Measurements from ENCODE around the gene MAP2K7. TPM values are rescaled to one million over a fixed set of nuclear protein-coding genes. Genes with fewer than 3 reads are reported as not detected.
"Not testable (repeated sequence)": the region's sequence is repeated elsewhere in the genome, so short reads cannot be mapped to it uniquely, and the experiment has no call there.

Gene MAP2K7
- total RNA-seq, 1 donor from 2014 or later = 28.6 TPM

DNA sequence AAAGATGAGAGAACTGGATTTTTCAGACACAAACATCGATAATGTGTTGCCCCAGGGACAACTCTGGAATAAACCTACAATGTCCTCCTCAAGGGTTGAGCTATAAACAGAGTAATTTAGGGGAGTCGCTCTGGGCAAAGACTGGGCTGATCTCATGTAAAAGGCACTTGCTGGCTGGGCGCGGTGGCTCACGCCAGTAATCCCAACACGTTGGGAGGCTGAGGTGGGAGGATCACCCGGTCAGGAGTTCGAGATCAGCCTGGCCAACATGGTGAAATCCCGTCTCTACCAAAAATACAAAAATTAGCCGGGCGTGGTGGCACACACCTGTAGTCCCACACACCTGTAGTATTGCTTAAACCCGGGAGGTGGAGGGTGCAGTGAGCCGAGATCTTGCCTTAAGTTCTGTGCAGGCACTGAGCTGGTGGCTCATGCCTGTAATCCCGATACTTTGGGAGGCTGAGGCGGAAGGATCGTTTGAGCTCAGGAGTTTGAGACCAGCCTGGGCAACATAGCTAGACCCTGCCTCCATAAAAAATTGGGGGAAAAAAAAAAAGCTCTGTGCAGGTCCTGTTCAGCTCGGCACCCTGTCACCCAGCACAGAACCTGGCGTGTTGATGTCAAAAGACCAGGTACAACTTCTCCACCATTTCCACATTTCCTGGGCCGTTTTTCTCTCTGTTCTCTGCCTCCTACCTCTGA lies 38.4 kb downstream of the MAP2K7 start:
- DNase-seq (ENCODE audit: low spot score) = no peak
- intact Hi-C loops (cut with DNase I) = loop anchor here (10.0 kb wide), 1 partner anchor 213 kb away; no protein-coding TSS in a partner anchor

DNA sequence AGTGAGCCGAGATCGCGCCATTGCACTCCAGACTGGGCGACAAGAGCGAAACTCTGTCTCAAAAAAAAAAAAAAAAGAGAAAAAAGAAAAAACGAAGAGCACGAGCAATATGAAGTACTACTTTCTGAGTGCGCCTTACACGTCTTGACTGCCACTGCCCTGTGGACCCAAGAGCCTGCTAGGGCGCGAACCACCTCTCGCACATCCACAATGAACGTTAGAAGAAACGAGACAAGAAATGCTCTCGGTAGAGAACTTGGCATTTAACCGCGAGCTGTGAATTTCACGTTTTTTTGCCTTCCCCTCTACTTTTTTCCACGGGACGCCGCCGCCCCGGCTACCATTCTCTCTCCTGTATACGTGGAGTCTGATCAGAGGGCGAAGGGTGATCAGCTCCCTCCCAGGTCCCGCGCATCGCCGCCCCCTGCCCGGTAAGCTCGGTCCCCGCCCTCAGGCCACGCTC lies 39.3 kb downstream of the MAP2K7 start:
- DNase-seq (ENCODE audit: low spot score) = no peak
- intact Hi-C loops (cut with DNase I) = loop anchor here (10.0 kb wide), 1 partner anchor 212 kb away; no protein-coding TSS in a partner anchor

DNA sequence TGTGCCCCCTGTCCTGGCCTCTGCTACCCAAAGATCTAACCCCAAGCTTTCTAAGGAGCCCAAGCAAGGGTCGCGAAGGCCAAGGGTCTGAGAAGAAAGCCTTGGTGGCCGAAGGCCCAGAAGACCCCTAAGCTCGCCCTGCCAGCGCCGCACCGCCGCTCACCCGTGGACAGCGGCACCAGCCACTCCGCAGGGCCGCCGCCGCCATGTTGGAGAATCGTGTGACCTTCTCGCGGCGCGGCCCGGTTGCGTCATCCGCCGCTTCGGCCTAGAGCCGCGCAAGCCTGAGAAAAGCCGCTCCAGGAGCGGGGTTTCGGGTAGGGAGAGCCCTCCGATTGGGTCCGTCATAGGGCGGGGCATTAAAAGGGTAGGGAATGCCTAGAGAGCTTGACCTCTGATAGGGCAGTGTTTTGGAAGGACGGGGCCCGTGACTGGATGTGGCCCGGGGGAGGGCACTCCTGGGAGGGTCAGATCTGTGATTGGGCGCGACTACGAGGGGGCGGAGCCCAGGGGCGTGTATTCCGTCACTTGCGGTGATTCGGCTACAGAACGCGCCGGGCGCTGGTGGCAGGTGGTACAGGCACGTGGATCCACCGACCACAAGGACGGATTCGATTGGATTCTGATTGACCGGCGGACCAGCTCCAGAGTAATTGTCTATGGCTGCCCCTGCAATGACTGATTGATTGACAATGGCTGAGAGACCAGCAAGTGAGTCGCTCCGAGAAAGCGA lies 39.9 kb downstream of the MAP2K7 start, which contains the start of gene TIMM44:
Gene TIMM44, minus strand, starts transcription at position 223 of the 733 bp plus-strand sequence. Its CDS starts 15 bp downstream, at position 208.
- DNase-seq (ENCODE audit: low spot score) = peak; percentile 100
- intact Hi-C loops (cut with DNase I) = loop anchor here (1.0 to 10.0 kb wide), 3 partner anchors 59 to 309 kb away; no protein-coding TSS in a partner anchor

DNA sequence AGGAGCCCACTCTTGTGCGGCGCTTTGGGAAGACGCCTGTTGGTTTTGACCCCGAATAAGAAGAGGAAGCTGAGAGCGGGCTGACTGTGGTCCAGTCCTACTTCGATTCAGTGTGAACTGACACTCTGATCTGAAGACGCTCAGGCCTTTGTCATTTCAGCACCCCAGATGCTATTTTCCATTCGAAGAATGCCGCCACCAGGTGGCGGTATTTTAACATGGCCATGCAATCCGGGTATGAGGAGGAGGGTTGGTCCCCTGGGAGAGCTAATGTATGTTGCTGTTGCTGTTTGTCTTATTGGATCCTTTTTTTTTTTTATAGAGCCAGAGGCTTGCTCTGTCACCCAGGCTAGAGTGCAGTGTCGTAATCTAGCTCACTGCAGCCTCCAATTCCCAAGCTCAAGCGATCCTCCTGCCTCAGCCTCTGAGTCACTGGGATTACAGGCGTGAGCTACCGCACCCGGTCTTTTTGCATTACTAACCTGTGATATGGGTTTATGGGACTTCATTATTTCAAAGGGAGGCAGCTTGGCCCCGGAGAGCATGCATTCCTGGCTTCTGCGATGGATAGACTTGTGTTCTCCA lies 40.6 kb downstream of the MAP2K7 start:
- intact Hi-C loops (cut with DNase I) = loop anchor here (1.0 to 10.0 kb wide), 3 partner anchors 58 to 309 kb away; no protein-coding TSS in a partner anchor
- DNase-seq (ENCODE audit: low spot score) = peak; percentile 87

DNA sequence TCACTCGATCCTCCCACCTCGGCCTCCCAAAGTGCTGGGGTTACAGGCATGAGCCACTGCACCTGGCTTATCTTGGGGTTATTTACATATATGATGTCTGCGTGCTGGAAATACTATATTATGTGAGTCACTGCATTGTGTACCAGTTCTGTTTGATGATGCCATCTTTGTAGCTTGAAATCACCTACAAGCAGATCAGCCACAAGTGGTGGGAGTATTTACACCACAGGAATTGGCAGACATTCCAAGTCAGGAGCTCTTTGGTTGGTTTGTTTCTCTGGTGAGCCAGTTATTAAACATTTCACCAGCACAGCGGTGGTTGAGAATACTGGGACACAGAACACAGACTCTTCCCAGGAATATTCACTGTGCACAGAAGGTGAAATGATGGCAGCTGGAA lies 44.3 kb downstream of the MAP2K7 start:
- intact Hi-C loops (cut with DNase I) = loop anchor here (10.0 kb wide), 1 partner anchor 207 kb away; no protein-coding TSS in a partner anchor
- no peak for DNase-seq (ENCODE audit: low spot score)

DNA sequence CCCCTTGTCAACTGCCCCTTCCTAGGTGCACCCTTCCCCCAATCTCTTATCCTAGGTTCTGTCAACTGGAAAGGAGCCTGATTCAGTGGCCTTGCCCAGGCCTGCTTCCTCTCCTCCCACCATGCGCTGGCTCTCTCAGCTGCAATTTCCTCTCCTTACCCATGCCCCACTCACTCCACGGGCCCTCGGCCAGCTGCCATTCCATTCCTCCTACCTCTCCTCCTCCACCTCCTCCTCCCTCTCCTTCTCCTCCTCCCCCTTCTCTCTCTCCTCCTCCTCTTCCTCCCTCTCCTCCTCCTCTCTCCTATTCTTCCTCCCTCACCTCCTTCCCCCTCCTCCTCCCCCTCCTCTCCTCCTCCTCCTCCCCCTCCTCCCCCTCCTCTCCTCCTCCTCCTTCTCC lies 49.4 kb downstream of the MAP2K7 start:
- no peak for DNase-seq (ENCODE audit: low spot score)
- intact Hi-C loops (cut with DNase I) = no loop called here

DNA sequence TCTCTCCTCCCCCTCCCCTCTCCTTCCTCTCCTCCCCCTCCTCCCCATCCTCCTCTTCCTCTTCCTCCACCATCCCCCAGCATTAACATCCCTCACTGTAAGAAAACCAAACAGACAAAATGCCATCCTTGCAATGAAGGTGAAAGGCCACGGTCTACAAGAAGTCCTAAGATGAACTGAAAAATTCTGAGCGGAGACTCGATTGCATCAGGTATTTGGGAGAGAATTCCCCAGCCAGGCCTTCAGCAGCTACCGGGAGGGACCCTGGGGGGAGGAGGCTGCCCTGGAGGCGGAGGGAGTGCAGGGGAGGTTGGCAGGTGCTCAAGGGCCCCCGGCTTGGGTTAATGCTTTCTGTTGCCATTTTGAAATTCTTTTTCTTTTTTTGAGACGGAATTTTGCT lies 49.9 kb downstream of the MAP2K7 start:
- DNase-seq (ENCODE audit: low spot score) = no peak
- intact Hi-C loops (cut with DNase I) = no loop called here

DNA sequence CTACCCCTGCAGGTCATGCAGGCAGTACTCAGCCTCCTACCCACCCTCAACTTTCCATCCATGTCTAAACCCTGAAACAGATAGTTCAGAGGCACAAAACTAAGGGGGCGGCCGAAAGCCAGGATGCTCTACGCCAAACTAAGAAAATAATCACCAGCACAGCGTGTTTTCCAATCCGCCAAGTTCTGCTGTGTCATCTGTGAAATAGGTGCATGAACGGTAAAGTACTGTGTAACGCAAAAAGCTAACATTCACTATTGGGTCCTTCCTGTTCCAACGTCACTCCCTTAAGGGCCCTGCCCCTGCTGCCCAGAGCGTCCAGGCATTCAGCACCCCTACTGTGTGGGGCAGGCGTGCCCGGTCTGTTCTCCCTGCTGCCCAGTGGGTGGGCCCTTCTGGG lies 52.0 kb downstream of the MAP2K7 start:
- DNase-seq (ENCODE audit: low spot score) = no peak
- intact Hi-C loops (cut with DNase I) = no loop called here

DNA sequence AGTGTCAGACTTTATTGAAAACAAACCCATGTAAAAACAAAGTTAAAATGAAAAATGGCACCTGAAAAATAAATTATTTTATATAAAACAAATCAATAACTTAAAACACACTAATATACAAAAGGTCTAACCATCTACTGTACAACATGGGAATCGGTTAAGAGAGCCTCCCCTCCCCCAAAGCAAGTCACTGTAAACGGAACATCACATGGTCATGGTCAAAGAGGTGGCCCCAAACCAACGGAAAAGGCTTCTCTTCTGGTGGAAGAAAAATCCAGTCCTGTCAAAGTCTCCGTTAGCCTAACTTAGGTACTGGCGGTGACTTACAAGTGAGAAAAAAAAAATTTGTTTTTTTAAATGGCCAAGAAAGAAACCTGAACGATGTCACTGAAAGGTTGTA lies 55.5 kb downstream of the MAP2K7 start:
- intact Hi-C loops (cut with DNase I) = no loop called here
- DNase-seq (ENCODE audit: low spot score) = no peak

DNA sequence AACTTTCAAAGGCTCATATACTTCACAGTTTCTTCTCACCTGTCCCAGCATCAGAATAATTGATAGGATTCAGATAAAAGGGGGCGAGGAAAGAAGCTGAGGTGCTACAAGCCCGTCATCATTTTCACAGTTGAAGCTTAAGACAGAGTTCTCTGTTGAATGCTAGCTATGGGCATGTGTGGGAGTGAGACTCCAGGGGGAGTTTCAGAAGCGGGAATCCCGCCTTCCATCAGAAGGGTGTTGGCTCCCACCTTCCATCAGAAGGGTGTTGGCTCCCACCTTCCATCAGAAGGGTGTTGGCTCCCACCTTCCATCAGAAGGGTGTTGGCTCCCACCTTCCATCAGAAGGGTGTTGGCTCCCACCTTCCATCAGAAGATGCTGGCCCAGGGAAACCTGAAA lies 57.4 kb downstream of the MAP2K7 start:
- intact Hi-C loops (cut with DNase I); DNase-seq (ENCODE audit: low spot score): not testable (repeated sequence)

DNA sequence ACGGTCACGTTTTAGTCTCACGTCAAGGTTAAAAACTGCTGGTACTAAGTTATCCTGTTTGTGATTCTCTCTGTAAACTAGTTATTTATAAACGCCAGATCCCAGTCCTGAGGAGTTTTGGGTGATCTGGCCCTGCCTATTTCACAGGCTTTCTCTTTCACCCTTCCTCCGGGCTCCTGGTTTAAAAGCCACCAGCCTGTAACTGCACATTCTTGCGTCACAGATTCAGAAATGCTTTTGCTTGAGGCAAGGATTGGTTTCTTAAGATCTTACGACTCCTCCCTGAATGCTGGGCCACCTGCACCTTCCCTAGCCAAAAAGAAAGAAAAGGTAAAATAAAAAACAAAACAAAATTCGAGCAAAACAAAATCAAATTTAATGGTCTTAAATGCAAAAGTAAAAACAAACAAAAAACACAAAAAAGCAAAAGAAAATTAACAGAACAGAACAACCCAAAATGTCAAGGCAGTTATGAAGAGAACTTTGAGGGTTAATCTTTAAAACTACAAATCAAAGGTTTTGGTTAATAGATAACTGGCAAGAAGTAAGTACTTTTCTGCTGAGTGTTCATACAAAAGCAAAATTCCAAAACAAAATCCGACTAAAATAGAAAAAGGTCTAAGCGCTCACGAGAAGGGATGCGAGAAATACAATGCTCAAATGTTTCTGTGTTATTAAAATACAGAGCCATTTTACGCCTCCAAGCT lies 58.4 kb downstream of the MAP2K7 start:
- DNase-seq (ENCODE audit: low spot score) = no peak
- intact Hi-C loops (cut with DNase I) = no loop called here

DNA sequence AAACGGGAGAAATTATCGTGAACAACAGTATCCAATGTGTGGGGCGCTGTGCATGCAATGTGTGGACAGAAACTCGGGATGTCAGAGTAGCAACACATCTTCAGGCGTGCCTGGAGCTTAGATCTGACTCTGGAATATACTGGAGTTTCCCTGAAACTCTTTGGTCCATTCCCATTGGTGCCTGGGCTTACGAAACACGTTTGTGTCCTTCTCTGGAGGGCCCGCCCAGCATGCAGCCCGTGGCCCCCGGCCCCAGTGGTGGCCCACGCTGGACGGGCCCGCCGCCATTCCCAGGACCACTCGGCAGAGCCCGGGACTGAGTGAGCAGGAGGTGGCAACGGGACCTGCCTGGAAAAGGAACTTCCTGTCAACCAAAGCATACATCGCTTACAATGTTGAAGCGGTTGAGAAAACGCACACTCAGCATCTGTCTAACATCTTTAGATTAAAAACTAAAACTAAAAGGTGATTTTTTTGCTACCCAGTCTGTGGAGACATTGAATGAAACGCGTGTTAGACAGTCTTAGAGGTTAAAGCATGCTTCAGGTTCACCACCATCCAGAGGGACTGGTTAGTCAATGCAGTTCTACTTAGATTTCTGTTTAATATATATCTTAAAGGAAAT lies 59.1 kb downstream of the MAP2K7 start:
- intact Hi-C loops (cut with DNase I) = no loop called here
- DNase-seq (ENCODE audit: low spot score) = no peak

DNA sequence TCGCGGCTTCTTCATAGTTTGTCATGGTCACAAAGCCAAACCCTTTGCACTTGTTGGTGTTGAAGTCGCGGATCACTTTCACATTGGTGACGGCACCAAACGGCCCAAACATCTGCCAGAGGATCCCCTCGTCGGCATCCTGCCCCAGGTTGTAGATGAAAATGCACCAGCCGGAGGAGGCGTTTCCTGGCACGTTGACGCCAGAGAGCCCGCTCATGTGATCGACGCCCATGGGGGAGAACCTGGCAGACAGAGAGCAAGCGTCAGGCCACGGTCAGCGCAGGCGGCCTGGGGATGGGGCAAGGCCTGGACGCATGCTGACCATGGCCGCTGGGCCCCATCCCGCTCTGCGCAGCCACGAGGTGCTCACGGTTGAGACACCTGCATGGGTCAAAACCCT lies 59.9 kb downstream of the MAP2K7 start:
- intact Hi-C loops (cut with DNase I) = no loop called here
- DNase-seq (ENCODE audit: low spot score) = no peak

Other genes starting within 250 kb of the MAP2K7 start
- 0.75 TPM for gene RETN, start 234.8 kb upstream of the MAP2K7 start, total RNA-seq
- 0.54 TPM for gene MCEMP1, start 226.8 kb upstream of the MAP2K7 start, total RNA-seq
- 77.0 TPM for gene TRAPPC5, start 223.0 kb upstream of the MAP2K7 start, total RNA-seq
- not detected for gene FCER2, start 201.7 kb upstream of the MAP2K7 start, total RNA-seq
- 0.92 TPM for gene CLEC4G, start 171.8 kb upstream of the MAP2K7 start, total RNA-seq
- 7.6 TPM for gene CD209, start 156.3 kb upstream of the MAP2K7 start, total RNA-seq
- not detected for gene CLEC4M, start 140.6 kb upstream of the MAP2K7 start, total RNA-seq
- gene EVI5L, start 73.7 kb upstream of the MAP2K7 start, total RNA-seq = 23.6 TPM
- gene PRR36, start 29.5 kb upstream of the MAP2K7 start, total RNA-seq = 0.13 TPM
- 0.30 TPM for gene LRRC8E, start 15.4 kb upstream of the MAP2K7 start, total RNA-seq
- 3.0 TPM for gene TGFBR3L, start 11.0 kb downstream of the MAP2K7 start, total RNA-seq
- gene SNAPC2, start 16.5 kb downstream of the MAP2K7 start, total RNA-seq = 12.3 TPM
- 0.24 TPM for gene CTXN1, start 22.3 kb downstream of the MAP2K7 start, total RNA-seq
- 82.6 TPM for gene TIMM44, start 39.8 kb downstream of the MAP2K7 start, total RNA-seq
- 55.2 TPM for gene ELAVL1, start 101.8 kb downstream of the MAP2K7 start, total RNA-seq
- gene CCL25, start 148.9 kb downstream of the MAP2K7 start, total RNA-seq = not detected
- not detected for gene FBN3, start 245.7 kb downstream of the MAP2K7 start, total RNA-seq

All from cardiac septum (tissue), 1 donor.